ENCODE results near the gene PNPO. TPM values are rescaled to one million over a fixed set of nuclear protein-coding genes. Genes with fewer than 3 reads are reported as not detected.

Gene PNPO
- total RNA-seq, 1 donor from 2014 or later = 9.1 TPM

DNA sequence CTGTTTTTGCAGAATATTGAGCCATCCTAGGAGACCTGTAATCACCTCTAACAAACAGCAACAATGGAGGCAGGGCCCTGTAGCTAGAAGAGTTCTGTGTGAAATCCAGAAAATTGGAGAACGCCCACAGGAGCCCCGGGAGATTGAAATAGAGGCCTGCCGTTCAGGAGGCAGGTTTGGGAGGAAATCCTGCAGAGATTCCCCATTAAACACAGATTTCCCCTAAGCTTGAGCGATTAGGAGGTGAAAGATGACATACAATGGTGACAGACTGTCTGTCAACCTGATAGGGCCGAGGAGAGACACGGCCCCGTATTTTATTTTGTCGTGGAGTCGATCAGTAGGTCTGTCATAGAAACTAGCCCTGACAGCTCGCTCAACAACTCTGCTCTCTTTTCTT, 47.8 kb downstream of the PNPO start:
- Mint-ChIP-seq H3K27me3 (ENCODE audit: insufficient read depth, low read depth) (peaks cover 9% of the 10 kb centered on the region), H3K4me3 (peak overlapping the region; percentile 14), H3K27ac (peak overlapping the region; percentile 96), H3K9me3 (no peaks in the 10 kb centered on the region), H3K36me3 (peaks cover 4% of the 10 kb centered on the region), H3K4me1 (peaks cover 85% of the 10 kb centered on the region)
- peaks cover 91% of the 10 kb centered on the region for H3F3A ChIP-seq (ENCODE audit: low read depth)
- H4K20me1 ChIP-seq (ENCODE audit: low read depth) = no peaks in the 10 kb centered on the region
- H3K4me3 ChIP-seq = no peak overlapping the region
- no peaks in the 10 kb centered on the region for H3K79me2 ChIP-seq (ENCODE audit: low read depth)
- peak overlapping the region; percentile 14 for H3K4me2 ChIP-seq
- TF ChIP-seq, protein P1, sequence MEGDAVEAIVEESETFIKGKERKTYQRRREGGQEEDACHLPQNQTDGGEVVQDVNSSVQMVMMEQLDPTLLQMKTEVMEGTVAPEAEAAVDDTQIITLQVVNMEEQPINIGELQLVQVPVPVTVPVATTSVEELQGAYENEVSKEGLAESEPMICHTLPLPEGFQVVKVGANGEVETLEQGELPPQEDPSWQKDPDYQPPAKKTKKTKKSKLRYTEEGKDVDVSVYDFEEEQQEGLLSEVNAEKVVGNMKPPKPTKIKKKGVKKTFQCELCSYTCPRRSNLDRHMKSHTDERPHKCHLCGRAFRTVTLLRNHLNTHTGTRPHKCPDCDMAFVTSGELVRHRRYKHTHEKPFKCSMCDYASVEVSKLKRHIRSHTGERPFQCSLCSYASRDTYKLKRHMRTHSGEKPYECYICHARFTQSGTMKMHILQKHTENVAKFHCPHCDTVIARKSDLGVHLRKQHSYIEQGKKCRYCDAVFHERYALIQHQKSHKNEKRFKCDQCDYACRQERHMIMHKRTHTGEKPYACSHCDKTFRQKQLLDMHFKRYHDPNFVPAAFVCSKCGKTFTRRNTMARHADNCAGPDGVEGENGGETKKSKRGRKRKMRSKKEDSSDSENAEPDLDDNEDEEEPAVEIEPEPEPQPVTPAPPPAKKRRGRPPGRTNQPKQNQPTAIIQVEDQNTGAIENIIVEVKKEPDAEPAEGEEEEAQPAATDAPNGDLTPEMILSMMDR (IDR thresholded peaks at IDR 0.05) = no peak
- TF ChIP-seq EZH2phosphoT487 (IDR thresholded peaks at IDR 0.05) (no peak), EZH2 (IDR thresholded peaks at IDR 0.05) (no peak)
- H3K9ac ChIP-seq = no peak overlapping the region
- H3K4me1 ChIP-seq = peaks cover 87% of the 10 kb centered on the region
- no peak overlapping the region for H2AFZ ChIP-seq (replicated peaks)
- DNase-seq (ENCODE audit: low spot score) = no peak
- no peak overlapping the region for H3K27ac ChIP-seq
- H3K27me3 ChIP-seq = no peaks in the 10 kb centered on the region
- H3K36me3 ChIP-seq = no peaks in the 10 kb centered on the region
- H3K9me3 ChIP-seq (ENCODE audit: low read depth) = no peaks in the 10 kb centered on the region

DNA sequence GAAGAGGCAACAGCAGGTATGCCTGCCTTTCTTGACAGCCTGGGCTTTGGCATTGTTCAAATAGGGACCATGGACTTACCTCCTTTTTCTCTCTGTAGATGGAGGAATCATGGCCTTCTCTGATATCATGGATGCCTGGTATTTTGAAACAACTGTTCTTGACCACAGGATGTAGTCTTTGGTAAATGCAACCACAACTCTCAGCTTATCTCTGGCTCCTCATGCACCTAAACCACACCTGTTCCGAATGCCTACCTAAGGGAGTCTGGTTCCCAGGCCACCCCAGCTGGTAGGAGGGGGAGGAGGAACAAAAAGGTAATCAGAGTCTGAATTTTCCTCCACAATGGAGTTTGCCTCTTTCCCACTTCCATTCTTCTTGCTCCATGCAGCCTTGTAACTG, 48.3 kb downstream of the PNPO start:
- H3F3A ChIP-seq (ENCODE audit: low read depth) = peaks cover 96% of the 10 kb centered on the region
- DNase-seq (ENCODE audit: low spot score) = no peak
- H3K27me3 ChIP-seq = no peaks in the 10 kb centered on the region
- Mint-ChIP-seq H3K27me3 (ENCODE audit: insufficient read depth, low read depth) (peaks cover 10% of the 10 kb centered on the region), H3K27ac (peak overlapping the region; percentile 96), H3K4me1 (peaks cover 91% of the 10 kb centered on the region), H3K9me3 (no peaks in the 10 kb centered on the region), H3K4me3 (peak overlapping the region; percentile 21), H3K36me3 (peaks cover 4% of the 10 kb centered on the region)
- H4K20me1 ChIP-seq (ENCODE audit: low read depth) = no peaks in the 10 kb centered on the region
- H3K36me3 ChIP-seq = no peaks in the 10 kb centered on the region
- no peak overlapping the region for H3K27ac ChIP-seq
- H3K4me2 ChIP-seq = peak overlapping the region; percentile 14
- no peak overlapping the region for H3K9ac ChIP-seq
- peaks cover 92% of the 10 kb centered on the region for H3K4me1 ChIP-seq
- TF ChIP-seq, protein P1 (IDR thresholded peaks at IDR 0.05) = no peak
- TF ChIP-seq EZH2phosphoT487 (IDR thresholded peaks at IDR 0.05) (no peak), EZH2 (IDR thresholded peaks at IDR 0.05) (no peak)
- H3K4me3 ChIP-seq = no peak overlapping the region
- H3K9me3 ChIP-seq (ENCODE audit: low read depth) = no peaks in the 10 kb centered on the region
- no peak overlapping the region for H2AFZ ChIP-seq (replicated peaks)
- no peaks in the 10 kb centered on the region for H3K79me2 ChIP-seq (ENCODE audit: low read depth)

DNA sequence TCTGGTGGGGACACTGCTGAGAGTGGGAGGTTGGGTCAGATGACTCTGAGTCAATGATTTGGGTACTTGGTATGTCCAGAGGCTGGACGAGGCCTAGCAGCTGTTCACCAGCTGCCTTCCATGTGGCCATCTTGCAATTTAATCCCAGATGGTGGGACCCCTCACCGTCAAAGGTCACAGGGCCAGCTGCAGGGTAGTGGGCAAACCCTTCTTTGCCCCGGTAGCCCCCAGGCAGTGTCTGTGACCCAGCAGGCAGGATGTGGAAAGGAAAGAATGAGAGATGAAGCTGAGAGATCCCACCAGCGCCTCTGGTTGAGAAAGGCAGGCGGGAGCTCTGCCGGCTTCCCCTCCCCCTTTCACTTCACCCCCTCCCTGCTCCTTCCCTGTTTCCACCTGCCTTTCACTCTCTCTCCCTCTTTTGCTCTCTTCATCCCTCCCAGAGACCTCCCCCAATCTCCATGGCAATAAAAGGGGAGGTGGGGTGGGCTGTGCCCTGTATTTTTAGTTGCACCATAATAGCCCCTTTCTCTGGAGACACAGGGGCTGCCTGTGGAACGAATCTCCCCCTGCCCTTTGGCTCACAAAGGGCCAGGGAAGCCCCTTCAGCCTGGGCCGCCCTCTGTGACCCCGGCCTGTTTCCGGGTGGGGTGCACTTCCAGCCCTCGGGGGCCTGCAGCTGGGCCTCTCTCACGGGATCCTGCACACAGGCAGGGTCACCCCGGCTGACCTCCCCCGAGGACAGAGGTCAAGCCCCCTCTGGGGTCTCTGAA, 49.8 kb downstream of the PNPO start:
- H3K27ac Mint-ChIP-seq = peak overlapping the region; percentile 98

More for the DNA sequence above, 49.8 kb downstream of the PNPO start:
- no peaks in the 10 kb centered on the region for H3K9me3 ChIP-seq (ENCODE audit: low read depth)
- H3K27ac ChIP-seq = peak overlapping the region; percentile 91
- peaks cover 8% of the 10 kb centered on the region for H3K27me3 Mint-ChIP-seq (ENCODE audit: insufficient read depth, low read depth)
- H4K20me1 ChIP-seq (ENCODE audit: low read depth) = no peaks in the 10 kb centered on the region
- H3K79me2 ChIP-seq (ENCODE audit: low read depth) = no peaks in the 10 kb centered on the region
- TF ChIP-seq, protein P1 (IDR thresholded peaks at IDR 0.05) = no peak
- TF ChIP-seq EZH2 (IDR thresholded peaks at IDR 0.05) = no peak
- TF ChIP-seq EZH2phosphoT487 (IDR thresholded peaks at IDR 0.05) = no peak
- H3K36me3 Mint-ChIP-seq = no peaks in the 10 kb centered on the region
- peak; percentile 89 for DNase-seq (ENCODE audit: low spot score)
- peak overlapping the region; percentile 69 for H3K4me2 ChIP-seq
- no peaks in the 10 kb centered on the region for H3K36me3 ChIP-seq
- peaks cover 95% of the 10 kb centered on the region for H3K4me1 Mint-ChIP-seq
- H2AFZ ChIP-seq (replicated peaks) = peak overlapping the region; percentile 2
- H3K9ac ChIP-seq = no peak overlapping the region
- H3K27me3 ChIP-seq = no peaks in the 10 kb centered on the region
- H3K4me3 Mint-ChIP-seq = peak overlapping the region; percentile 67
- no peaks in the 10 kb centered on the region for H3K9me3 Mint-ChIP-seq
- H3K4me3 ChIP-seq = peak overlapping the region; percentile 22
- peaks cover 99% of the 10 kb centered on the region for H3K4me1 ChIP-seq
- H3F3A ChIP-seq (ENCODE audit: low read depth) = peaks cover 97% of the 10 kb centered on the region
